ENCODE results near the gene NDUFS7.

Gene NDUFS7

GRCh38 chr19:1440418-1440801 is 56.7 kb downstream of the NDUFS7 start:
- TF ChIP-seq CTCF (IDR thresholded peaks at IDR 0.05) = no peak

GRCh38 chr19:1441022-1441426 is 57.3 kb downstream of the NDUFS7 start:
- no peak for TF ChIP-seq CTCF (IDR thresholded peaks at IDR 0.05)

- TF ChIP-seq CTCF (IDR thresholded peaks at IDR 0.05) = no peak
These were observed 58.2 kb downstream of the NDUFS7 start for GRCh38 chr19:1441677-1442438.

Data from LNCAP (cell line).